A673 (cell line): Measurements from ENCODE around the gene HELZ.
"Not testable (repeated sequence)": the region's sequence is repeated elsewhere in the genome, so short reads cannot be mapped to it uniquely, and the experiment has no call there.

Experiments
- CTCF ChIP-seq: fragments of 300-800, 200-600 bp; sonication (generic); conservative IDR thresholded peaks from 2 replicates; pipeline ENCODE4 v1.5.1; 2017; ENCODE audit warnings: low read depth, mild to moderate bottlenecking, antibody characterized with exemption, low read length, moderate library complexity, mixed read lengths
- EZH2 ChIP-seq: fragments of 200-600 bp; sonication (generic); IDR thresholded peaks from 2 replicates; pipeline ENCODE4 v1.6.1; 2017; ENCODE audit warnings: borderline replicate concordance, low read depth, mild to moderate bottlenecking, mixed read lengths, antibody characterized with exemption, low read length; ENCODE audit not compliant: poor library complexity, severe bottlenecking

DNA sequence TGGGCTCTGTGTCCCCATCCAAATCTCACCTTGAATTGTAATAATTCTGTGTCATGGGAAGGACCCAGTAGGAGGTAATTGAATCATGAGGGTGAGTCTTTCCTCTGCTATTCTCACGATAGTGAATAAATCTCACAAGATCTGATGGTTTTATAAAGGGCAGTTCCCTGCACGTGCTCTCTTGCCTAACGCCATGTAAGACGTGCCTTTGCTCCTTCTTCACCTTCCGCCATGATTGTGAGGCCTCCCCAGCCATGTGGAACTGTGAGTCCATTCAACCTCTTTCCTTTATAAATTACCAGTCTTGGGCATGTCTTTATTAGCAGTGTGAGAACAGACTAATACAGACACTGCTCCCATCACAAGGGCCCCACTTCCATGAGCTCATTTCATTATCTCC is 203.9 kb downstream of the HELZ start:
- TF ChIP-seq CTCF, EZH2: not testable (repeated sequence)
